PC-9 (cell line): ENCODE data around the gene R3HDM1. TPM values are rescaled to one million over a fixed set of nuclear protein-coding genes. Genes with fewer than 3 reads are reported as not detected.

ENCODE experiments used
- Bru-seq: library from RNA; stranded (reverse); fragments of 400-500 nt; gene quantifications from one replicate; lab custom pipeline; 2021; lab: Mats Ljungman, UMichigan
- BruChase-seq, 2 experiments: library from RNA; stranded (reverse); fragments of 400-500 nt; gene quantifications; one replicate each; lab custom pipeline; 2021; lab: Mats Ljungman, UMichigan
- BruUV-seq: library from RNA; stranded (reverse); fragments of 400-500 nt; replicated peaks from 2 replicates; lab custom pipeline; 2021; lab: Mats Ljungman, UMichigan
- CTCF ChIA-PET: fragments of 300-600 bp; sonication (Branson Sonifier 250); formaldehyde crosslinking; loops from one replicate; lab custom pipeline; 2022; ENCODE audit warnings: antibody characterized with exemption; lab: Charles Lee
- POLR2A ChIA-PET: fragments of 300-600 bp; sonication (Branson Sonifier 250); formaldehyde crosslinking; loops from one replicate; lab custom pipeline; 2022; ENCODE audit warnings: antibody characterized with exemption; ENCODE audit not compliant: unreplicated experiment; lab: Charles Lee
- DNase-seq, 2 experiments: peaks; one replicate each; pipeline versions ENCODE4 v3.0.0 to v3.0.0-alpha.2; 2015 to 2022; ENCODE audit warnings: mixed read lengths in 1 of 2
- H2AFZ ChIP-seq: fragments of 200-600 bp; sonication (generic); 2 replicates; pipeline ENCODE4 v1.8.1; 2017; ENCODE audit warnings: antibody characterized with exemption
- H3F3A ChIP-seq: fragments of 200-600 bp; sonication (generic); 2 replicates; pipeline ENCODE4 v1.8.1; 2017; ENCODE audit warnings: antibody characterized with exemption, mild to moderate bottlenecking, low read depth; ENCODE audit not compliant: insufficient read depth
- H3K27ac ChIP-seq: fragments of 200-600 bp; sonication (generic); 2 replicates; pipeline ENCODE4 v1.6.1; 2016; ENCODE audit warnings: mixed run types
- H3K27me3 ChIP-seq: fragments of 200-600 bp; sonication (generic); 2 replicates; pipeline ENCODE4 v1.6.1; 2016; ENCODE audit warnings: low read depth, mixed run types; ENCODE audit not compliant: insufficient read depth
- H3K36me3 ChIP-seq: fragments of 200-600 bp; sonication (generic); 2 replicates; pipeline ENCODE4 v1.6.1; 2016; ENCODE audit warnings: low read depth, mixed run types
- H3K4me1 ChIP-seq: fragments of 200-600 bp; sonication (generic); replicated peaks from 2 replicates; pipeline ENCODE4 v1.6.1; 2016; ENCODE audit warnings: mixed run types; ENCODE audit not compliant: insufficient read depth
- H3K4me2 ChIP-seq: fragments of 200-600 bp; sonication (generic); 2 replicates; pipeline ENCODE4 v1.6.1; 2017; ENCODE audit warnings: mixed run types
- H3K4me3 ChIP-seq: fragments of 200-600 bp; sonication (generic); 2 replicates; pipeline ENCODE4 v1.6.1; 2016; ENCODE audit warnings: mixed run types
- H3K79me2 ChIP-seq: fragments of 200-600 bp; sonication (generic); 2 replicates; pipeline ENCODE4 v1.6.1; 2017; ENCODE audit warnings: low read depth, mixed run types
- H3K9me2 ChIP-seq: fragments of 200-600 bp; sonication (generic); 2 replicates; pipeline ENCODE4 v1.8.1; 2017; ENCODE audit warnings: mild to moderate bottlenecking; ENCODE audit not compliant: insufficient read depth
- H3K9me3 ChIP-seq: fragments of 200-600 bp; sonication (generic); 2 replicates; pipeline ENCODE4 v1.8.1; 2016; ENCODE audit warnings: low read depth; ENCODE audit not compliant: insufficient read depth
- H4K20me1 ChIP-seq: fragments of 200-600 bp; sonication (generic); 2 replicates; pipeline ENCODE4 v1.8.1; 2017; ENCODE audit not compliant: insufficient read depth
- CTCF ChIP-seq: fragments of 200-600 bp; sonication (generic); conservative IDR thresholded peaks from 2 replicates; pipeline ENCODE4 v1.6.1; 2017; ENCODE audit warnings: mixed run types, antibody characterized with exemption, mild to moderate bottlenecking, moderate library complexity
- EZH2 ChIP-seq: fragments of 200-600 bp; sonication (generic); IDR thresholded peaks from 2 replicates; pipeline ENCODE4 v1.8.0; 2017; ENCODE audit warnings: antibody characterized with exemption, low read depth
- intact Hi-C: fragments of 100-400 bp; cut with micrococcal nuclease; formaldehyde crosslinking; loops from one replicate; pipeline ENCODE4 v1.10.0; 2022; ENCODE audit not compliant: unreplicated experiment
- long read RNA-seq: library from polyadenylated mRNA; stranded (forward); transcript quantifications from one replicate; pipeline ENCODE4 v2.0.0, GENCODE V29; 2022
- total RNA-seq: library from RNA; stranded (reverse); gene quantifications from 2 replicates; pipeline ENCODE4 v1.2.3, GENCODE V29; 2021

Gene R3HDM1
- total RNA-seq (24.1 and 36.7 TPM in 2 replicates), Bru-seq, nascent RNA (percentile 78 among the genes with signal in this experiment), BruChase-seq, experiment 1, labeled RNA remaining after a 2-hour chase (percentile 71 among the genes with signal in this experiment), BruChase-seq, experiment 2, labeled RNA remaining after a 6-hour chase (percentile 63 among the genes with signal in this experiment)
- long read RNA-seq, full-length matches to known transcripts = 8 of 29 reads
- long read RNA-seq, partial matches to known transcripts = 7 of 29 reads
- long read RNA-seq, other reads (novel, unspliced or antisense) = 14 of 29 reads

- TF ChIP-seq EZH2 (no peak), CTCF (no peak)
- DNase-seq = peak; percentile 95 to 98
- Histone ChIP-seq H3K4me2 (peak within 1 kb of the TSS; percentile 96), H3K4me1 (peaks cover 14% of the 10 kb centered on the region), H2AFZ (peak within 1 kb of the TSS; percentile 99), H3K9me3 (no peaks in the 10 kb centered on the region), H3K27ac (peak within 1 kb of the TSS; percentile 73), H3K36me3 (no peaks in the 10 kb centered on the region), H3K27me3 (no peaks in the 10 kb centered on the region), H3K9me2 (no peaks in the 10 kb centered on the region), H4K20me1 (no peaks in the 10 kb centered on the region), H3K4me3 (peak within 1 kb of the TSS; percentile 60), H3K79me2 (peaks cover 68% of the 10 kb centered on the region), H3F3A (peaks cover 6% of the 10 kb centered on the region)
- POLR2A ChIA-PET = interaction anchor here (0.5 to 0.7 kb wide), 4 partner anchors 68 to 598 kb away, joined by 3 to 6 read pairs (median 4); no protein-coding TSS in a partner anchor
- CTCF ChIA-PET = no interaction called here
- intact Hi-C loops = loop anchor here (5.0 to 10.0 kb wide), 3 partner anchors 213 to 614 kb away; partner anchors contain the start of genes CCNT2, RAB3GAP1 and UBXN4
- BruUV-seq = TSS peak; percentile 47
Observed at GRCh38 chr2:135531231-135532197, at the start of gene R3HDM1. Gene R3HDM1, plus strand, starts transcription at chr2:135531484. Its CDS starts 73,362 bp downstream, at chr2:135604846.

- no peak for DNase-seq
- POLR2A ChIA-PET = no interaction called here
Observed at GRCh38 chr2:135485441-135485840, 45.8 kb upstream of the R3HDM1 start.

More at GRCh38 chr2:135485441-135485840, 45.8 kb upstream of the R3HDM1 start:
- Histone ChIP-seq H4K20me1 (no peaks in the 10 kb centered on the region), H3K79me2 (no peaks in the 10 kb centered on the region), H3K27ac (no peak overlapping the region), H3K4me1 (no peaks in the 10 kb centered on the region), H3K9me2 (no peaks in the 10 kb centered on the region), H3K27me3 (no peaks in the 10 kb centered on the region), H3K36me3 (0 out of 2 replicates have a peak, but pooled peaks cover 5% of the 10 kb centered on the region), H3K9me3 (peaks cover 5% of the 10 kb centered on the region; the same call in 1 of the 2 replicates), H3K4me2 (no peak overlapping the region), H3F3A (no peaks in the 10 kb centered on the region), H2AFZ (no peak overlapping the region), H3K4me3 (no peak overlapping the region)
- BruUV-seq = no TSS peak
- CTCF ChIA-PET = no interaction called here
- intact Hi-C loops = no loop called here
- TF ChIP-seq EZH2 (no peak), CTCF (no peak)
